Aorta (tissue), 5 donors: ENCODE data around the gene OBSCN. TPM values are rescaled to one million over a fixed set of nuclear protein-coding genes. Genes with fewer than 3 reads are reported as not detected.
"Not testable (repeated sequence)": the region's sequence is repeated elsewhere in the genome, so short reads cannot be mapped to it uniquely, and the experiment has no call there.

Experiments
- ATAC-seq: fragments of 200-7000 bp; cut with Tn5 transposase; one replicate; pipeline ENCODE4 v1.9.1; 2022; ENCODE audit warnings: moderate library complexity; ENCODE audit not compliant: low FRiP score
- DNase-seq, 2 donors: peaks; one replicate each; pipeline ENCODE4 v3.0.0-alpha.2; 2020
- H3K27ac ChIP-seq, 2 donors: one replicate each; pipeline ENCODE4 v1.5.1; 2013; ENCODE audit warnings: low read length in 2 of 2, mild to moderate bottlenecking in 2 of 2, moderate library complexity in 2 of 2, control low read depth in 1 of 2, inconsistent platforms in 1 of 2, low read depth in 1 of 2
- H3K27me3 ChIP-seq, 2 donors: one replicate each; pipeline ENCODE4 v1.6.1; 2013; ENCODE audit warnings: control low read depth in 1 of 2, low read length in 1 of 2, mild to moderate bottlenecking in 1 of 2, moderate library complexity in 1 of 2; ENCODE audit not compliant: insufficient read depth in 2 of 2, control insufficient read depth in 1 of 2
- H3K36me3 ChIP-seq, 2 donors: one replicate each; pipeline ENCODE4 v1.6.1; 2013; ENCODE audit warnings: control low read depth in 1 of 2, low read length in 1 of 2, mild to moderate bottlenecking in 1 of 2; ENCODE audit not compliant: insufficient read depth in 2 of 2, control insufficient read depth in 1 of 2
- H3K4me1 ChIP-seq, 2 donors: one replicate each; pipeline ENCODE4 v1.6.1; 2013; ENCODE audit warnings: low read length in 2 of 2, control low read depth in 1 of 2, mild to moderate bottlenecking in 1 of 2, moderate library complexity in 1 of 2; ENCODE audit not compliant: insufficient read depth in 2 of 2, control insufficient read depth in 1 of 2
- H3K4me3 ChIP-seq, 2 donors: one replicate each; pipeline ENCODE4 v1.5.1; 2013; ENCODE audit warnings: low read length in 2 of 2, control low read depth in 1 of 2, mild to moderate bottlenecking in 1 of 2
- H3K9me3 ChIP-seq: one replicate; pipeline ENCODE4 v1.6.1; 2013; ENCODE audit warnings: mild to moderate bottlenecking, low read length; ENCODE audit not compliant: control insufficient read depth
- WGBS, 2 donors: extraction: QIAGEN DNeasy Blood & Tissue Kit; methylation state at CpG; one replicate each; pipeline ENCODE4 v1.1.7; 2013; 5-methylcytosine and 5-hydroxymethylcytosine counted together
- intact Hi-C, 2 donors: fragments of 100-400 bp; cut with DNase I; formaldehyde crosslinking; loops; one replicate each; pipeline versions ENCODE4 v1.14.2 to v1.15.0; 2022
- polyA plus RNA-seq, 2 donors: library from polyadenylated mRNA; stranded (reverse); fragments of 200-250 nt; gene quantifications; one replicate each; pipeline ENCODE4 v1.2.3, GENCODE V29; 2013
- total RNA-seq, 2 donors: library from RNA; stranded (reverse); fragmentation: NEBNext Ultra II Directional; extraction: Animal tissue kit (Norgen Biotek cat#: 25700); gene quantifications; one replicate each; pipeline ENCODE4 v1.2.1, GENCODE V29; 2021
- donor health status: healthy with polysubstance abuse.
- donor health status: Bipolar disorder and iron deficiency.
- donor health status: DM: no; HTN: no; CAD: no.
- donor health status: DM: no; HTN: no; CAD: no.
- donor health status: DM: yes; HTN: yes; CAD: no.

The OBSCN gene
- total and polyA plus RNA-seq, 4 donors, result 2.0 to 19.3 (median 6.4) TPM

GRCh38 chr1:228219962-228220780 is 12.3 kb downstream of the OBSCN start:
- no peak overlapping the region for H3K4me3 ChIP-seq
- no peaks in the 10 kb centered on the region for H3K27me3 ChIP-seq
- intact Hi-C loops, result no loop called here
- 93 to 95% methylated on average over 28 of the region's 28 CpGs for WGBS, 2 donors
- peak in 1 of 2 donors; percentile 69 for DNase-seq
- no peaks in the 10 kb centered on the region for H3K4me1 ChIP-seq
- H3K36me3 ChIP-seq, result no peaks in the 10 kb centered on the region
- peaks cover 8% of the 10 kb centered on the region for H3K9me3 ChIP-seq
- no peak overlapping the region for H3K27ac ChIP-seq
- no peak for ATAC-seq

- H3K4me1 ChIP-seq, H3K27me3 ChIP-seq, H3K9me3 ChIP-seq, H3K4me3 ChIP-seq, DNase-seq, intact Hi-C loops, H3K27ac ChIP-seq, H3K36me3 ChIP-seq, ATAC-seq: not testable (repeated sequence)
- WGBS, 2 donors, result 93 to 96% methylated on average over 9 of the region's 9 CpGs
These were observed 13.3 kb downstream of the OBSCN start for GRCh38 chr1:228221097-228221496.

- peaks cover 9% of the 10 kb centered on the region for H3K9me3 ChIP-seq
- intact Hi-C loops, result no loop called here
- H3K36me3 ChIP-seq, result no peaks in the 10 kb centered on the region
- 88 to 91% methylated on average over 11 of the region's 11 CpGs for WGBS, 2 donors
- no peaks in the 10 kb centered on the region for H3K4me1 ChIP-seq
- DNase-seq, result no peak
- no peak for ATAC-seq
- no peak overlapping the region for H3K27ac ChIP-seq
- H3K27me3 ChIP-seq, result no peaks in the 10 kb centered on the region
- H3K4me3 ChIP-seq, result no peak overlapping the region
These were observed 14.7 kb downstream of the OBSCN start for GRCh38 chr1:228222548-228222947.

- no peaks in the 10 kb centered on the region for H3K4me1 ChIP-seq
- peaks cover 9% of the 10 kb centered on the region for H3K9me3 ChIP-seq
- no peaks in the 10 kb centered on the region for H3K27me3 ChIP-seq
- H3K4me3 ChIP-seq, result no peak overlapping the region
- intact Hi-C loops, result no loop called here
- ATAC-seq, result no peak
- no peak overlapping the region for H3K27ac ChIP-seq
- H3K36me3 ChIP-seq, result no peaks in the 10 kb centered on the region
- no peak for DNase-seq
- 87 to 96% methylated on average over 16 of the region's 16 CpGs for WGBS, 2 donors
These were observed 16.6 kb downstream of the OBSCN start for GRCh38 chr1:228224198-228225164.

GRCh38 chr1:228225165-228225710 is 17.4 kb downstream of the OBSCN start:
- H3K4me1 ChIP-seq, result no peaks in the 10 kb centered on the region
- peaks cover 9% of the 10 kb centered on the region for H3K9me3 ChIP-seq
- WGBS, 2 donors, result 1 to 100% methylated on average over 2 of the region's 2 CpGs
- DNase-seq (no peak), ATAC-seq (no peak)
- no peak overlapping the region for H3K27ac ChIP-seq
- intact Hi-C loops, result no loop called here
- H3K27me3 ChIP-seq, result no peaks in the 10 kb centered on the region
- no peaks in the 10 kb centered on the region for H3K36me3 ChIP-seq
- no peak overlapping the region for H3K4me3 ChIP-seq

GRCh38 chr1:228225740-228226139 is 17.9 kb downstream of the OBSCN start:
- intact Hi-C loops, result no loop called here
- H3K4me1 ChIP-seq, result no peaks in the 10 kb centered on the region
- H3K27ac ChIP-seq, result no peak overlapping the region
- no peak for ATAC-seq
- no peak for DNase-seq
- peaks cover 9% of the 10 kb centered on the region for H3K9me3 ChIP-seq
- WGBS, 2 donors, result 36 to 91% methylated on average over 2 of the region's 2 CpGs
- no peak overlapping the region for H3K4me3 ChIP-seq
- no peaks in the 10 kb centered on the region for H3K36me3 ChIP-seq
- no peaks in the 10 kb centered on the region for H3K27me3 ChIP-seq

- Histone ChIP-seq H3K27me3 (no peaks in the 10 kb centered on the region), H3K9me3 (peaks cover 9% of the 10 kb centered on the region), H3K4me1 (no peaks in the 10 kb centered on the region), H3K27ac (no peak overlapping the region), H3K36me3 (no peaks in the 10 kb centered on the region), H3K4me3 (no peak overlapping the region)
- intact Hi-C loops, result no loop called here
- no peak for ATAC-seq
- DNase-seq, result no peak
- WGBS, 2 donors, result 92 to 97% methylated on average over 7 of the region's 7 CpGs
These were observed 18.5 kb downstream of the OBSCN start for GRCh38 chr1:228226141-228226874.
